ENCODE results near the gene TEDC2. TPM values are rescaled to one million over a fixed set of nuclear protein-coding genes. Genes with fewer than 3 reads are reported as not detected.

The TEDC2 gene
- total RNA-seq, 1 donor from 2014 or later, result 0.60 TPM

DNA sequence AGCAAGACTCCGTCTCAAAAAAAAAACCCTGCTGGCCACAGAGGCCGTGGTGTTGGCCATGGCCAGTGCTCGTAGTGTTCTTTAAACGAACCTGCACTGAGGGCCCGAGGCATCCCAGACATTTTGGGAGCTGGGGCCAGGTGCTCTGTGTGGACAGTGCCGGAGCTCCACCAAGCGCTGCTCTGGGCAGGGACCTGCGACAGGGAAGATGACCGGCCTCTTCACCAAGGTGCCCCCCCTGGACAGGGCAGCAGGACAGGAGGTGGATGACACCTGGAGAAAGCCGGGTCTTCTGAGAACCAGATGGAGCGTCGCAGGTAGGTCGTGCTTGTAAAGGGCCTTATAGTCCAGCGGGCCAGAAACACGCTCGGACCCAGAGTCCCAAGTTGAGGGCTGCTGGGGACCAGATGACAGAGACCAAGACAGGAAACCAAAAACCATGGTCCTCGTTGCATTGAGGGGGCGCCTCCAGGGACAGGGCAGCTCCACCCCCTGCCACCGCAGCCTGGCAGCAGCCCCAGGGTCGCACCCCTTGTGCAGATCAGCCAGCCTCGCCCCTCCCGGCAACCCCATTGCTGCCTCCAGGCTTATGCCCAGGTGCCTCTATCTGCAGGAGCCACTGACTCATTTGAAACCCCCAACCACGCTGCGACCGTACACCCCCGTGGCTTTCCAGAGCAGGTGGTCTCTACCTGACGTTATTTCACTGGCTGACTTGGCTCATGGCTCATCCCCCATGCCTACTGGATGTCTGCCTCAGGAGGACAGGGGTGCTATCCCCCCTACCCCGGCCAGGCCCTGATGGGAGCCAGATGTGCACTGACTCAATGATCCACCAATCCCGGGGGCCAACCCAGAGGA is 7.0 kb downstream of the TEDC2 start:
- DNase-seq (ENCODE audit: low spot score), result no peak

- peak; percentile 71 for DNase-seq (ENCODE audit: low spot score)
These were observed 7.8 kb downstream of the TEDC2 start for GRCh38 chr16:2467528-2468232.

DNA sequence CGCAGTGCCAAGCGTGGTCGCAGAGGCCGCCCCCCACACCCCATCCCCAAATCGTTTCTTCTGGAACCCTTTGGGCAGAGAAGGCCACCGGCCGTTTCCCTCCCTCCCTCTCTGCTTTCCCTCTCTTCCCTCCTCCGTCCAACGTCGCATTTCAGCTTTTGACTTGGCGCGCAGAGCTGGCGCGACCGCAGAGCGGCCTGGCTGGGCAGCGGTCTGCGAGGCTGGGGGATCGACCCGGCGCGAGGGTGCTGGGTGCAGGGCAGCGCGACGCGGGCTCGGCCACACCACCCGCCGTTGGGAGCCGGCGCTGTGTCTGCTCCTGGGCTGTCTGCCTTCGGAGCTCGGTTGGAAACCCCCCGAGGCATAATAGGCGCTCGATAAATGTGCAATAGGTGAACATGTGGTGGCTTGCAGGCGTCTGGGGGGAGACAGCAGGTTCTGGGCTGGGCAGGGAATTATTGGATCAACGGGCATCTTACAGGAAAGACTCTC is 8.4 kb downstream of the TEDC2 start:
- DNase-seq (ENCODE audit: low spot score), result no peak

GRCh38 chr16:2468725-2469398 is 9.0 kb downstream of the TEDC2 start:
- DNase-seq (ENCODE audit: low spot score), result no peak

GRCh38 chr16:2469399-2470233 is 9.7 kb downstream of the TEDC2 start:
- DNase-seq (ENCODE audit: low spot score), result no peak

- no peak for DNase-seq (ENCODE audit: low spot score)
These were observed 10.3 kb downstream of the TEDC2 start for GRCh38 chr16:2470234-2470601.

GRCh38 chr16:2470603-2471015 is 10.7 kb downstream of the TEDC2 start:
- no peak for DNase-seq (ENCODE audit: low spot score)

- no peak for DNase-seq (ENCODE audit: low spot score)
These were observed 11.2 kb downstream of the TEDC2 start, which contains the start of gene NTN3 for GRCh38 chr16:2471016-2471652. Gene NTN3, plus strand, starts transcription at chr16:2471297. Its CDS starts 405 bp downstream, at chr16:2471702.

- no peak for DNase-seq (ENCODE audit: low spot score)
These were observed 12.0 kb downstream of the TEDC2 start for GRCh38 chr16:2471653-2472487.

DNA sequence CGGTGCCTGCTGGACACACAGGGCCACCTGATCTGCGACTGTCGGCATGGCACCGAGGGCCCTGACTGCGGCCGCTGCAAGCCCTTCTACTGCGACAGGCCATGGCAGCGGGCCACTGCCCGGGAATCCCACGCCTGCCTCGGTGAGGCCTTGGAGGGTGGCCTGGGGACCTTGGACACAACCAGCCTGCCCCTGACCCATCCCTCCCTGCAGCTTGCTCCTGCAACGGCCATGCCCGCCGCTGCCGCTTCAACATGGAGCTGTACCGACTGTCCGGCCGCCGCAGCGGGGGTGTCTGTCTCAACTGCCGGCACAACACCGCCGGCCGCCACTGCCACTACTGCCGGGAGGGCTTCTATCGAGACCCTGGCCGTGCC is 12.6 kb downstream of the TEDC2 start:
- DNase-seq (ENCODE audit: low spot score), result no peak

- DNase-seq (ENCODE audit: low spot score), result no peak
These were observed 13.1 kb downstream of the TEDC2 start for GRCh38 chr16:2472885-2473445.

DNA sequence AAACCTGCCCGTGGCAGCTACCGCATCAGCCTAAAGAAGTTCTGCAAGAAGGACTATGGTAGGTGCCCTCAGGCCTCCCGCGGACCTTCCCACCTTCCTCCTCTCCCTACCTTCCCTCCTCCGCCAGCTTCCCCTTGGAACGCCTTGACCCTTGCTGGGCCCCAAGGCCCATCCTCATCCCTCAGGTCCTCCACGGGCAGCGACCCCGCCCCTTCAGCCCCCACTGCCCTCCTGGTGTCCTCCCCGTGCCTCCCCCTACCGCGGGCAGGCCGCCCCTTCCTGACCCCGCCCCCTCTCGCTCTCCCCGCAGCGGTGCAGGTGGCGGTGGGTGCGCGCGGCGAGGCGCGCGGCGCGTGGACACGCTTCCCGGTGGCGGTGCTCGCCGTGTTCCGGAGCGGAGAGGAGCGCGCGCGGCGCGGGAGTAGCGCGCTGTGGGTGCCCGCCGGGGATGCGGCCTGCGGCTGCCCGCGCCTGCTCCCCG is 13.6 kb downstream of the TEDC2 start:
- DNase-seq (ENCODE audit: low spot score), result no peak

- peak; percentile 26 for DNase-seq (ENCODE audit: low spot score)
These were observed 14.3 kb downstream of the TEDC2 start for GRCh38 chr16:2473999-2474876.

DNA sequence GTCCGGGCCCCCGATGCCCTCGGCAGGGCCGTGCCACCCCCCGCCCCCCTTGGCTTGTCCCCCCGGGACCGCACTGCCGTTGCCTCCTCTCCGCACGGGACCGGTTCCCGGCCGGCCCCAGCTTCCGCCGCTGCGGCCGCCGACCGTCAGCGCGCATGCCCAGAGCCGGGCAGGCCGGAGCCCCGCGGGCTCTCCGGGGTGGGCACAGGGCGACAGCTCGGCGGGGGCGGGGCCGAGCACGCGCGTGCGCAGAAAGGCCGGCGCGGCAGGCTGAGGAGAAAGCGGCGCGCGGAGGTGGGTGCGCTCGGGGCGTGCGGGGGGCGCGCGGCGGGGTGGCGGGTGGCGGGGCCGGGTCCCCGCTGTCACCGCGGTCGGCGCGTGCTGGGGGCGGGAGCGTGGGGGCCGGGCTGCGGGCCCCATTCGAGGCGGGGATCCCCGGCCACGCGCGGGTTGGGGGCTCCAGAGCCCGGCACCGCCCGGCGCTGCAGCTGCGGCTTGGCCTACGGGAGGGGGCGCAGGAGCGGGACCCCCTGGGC is 15.0 kb downstream of the TEDC2 start, which contains the start of gene TBC1D24:
Gene TBC1D24, plus strand, starts transcription at position 251 of the 536 bp plus-strand sequence. CDS start 21,022 bp downstream, outside the sequence.
- DNase-seq (ENCODE audit: low spot score), result peak; percentile 86

DNA sequence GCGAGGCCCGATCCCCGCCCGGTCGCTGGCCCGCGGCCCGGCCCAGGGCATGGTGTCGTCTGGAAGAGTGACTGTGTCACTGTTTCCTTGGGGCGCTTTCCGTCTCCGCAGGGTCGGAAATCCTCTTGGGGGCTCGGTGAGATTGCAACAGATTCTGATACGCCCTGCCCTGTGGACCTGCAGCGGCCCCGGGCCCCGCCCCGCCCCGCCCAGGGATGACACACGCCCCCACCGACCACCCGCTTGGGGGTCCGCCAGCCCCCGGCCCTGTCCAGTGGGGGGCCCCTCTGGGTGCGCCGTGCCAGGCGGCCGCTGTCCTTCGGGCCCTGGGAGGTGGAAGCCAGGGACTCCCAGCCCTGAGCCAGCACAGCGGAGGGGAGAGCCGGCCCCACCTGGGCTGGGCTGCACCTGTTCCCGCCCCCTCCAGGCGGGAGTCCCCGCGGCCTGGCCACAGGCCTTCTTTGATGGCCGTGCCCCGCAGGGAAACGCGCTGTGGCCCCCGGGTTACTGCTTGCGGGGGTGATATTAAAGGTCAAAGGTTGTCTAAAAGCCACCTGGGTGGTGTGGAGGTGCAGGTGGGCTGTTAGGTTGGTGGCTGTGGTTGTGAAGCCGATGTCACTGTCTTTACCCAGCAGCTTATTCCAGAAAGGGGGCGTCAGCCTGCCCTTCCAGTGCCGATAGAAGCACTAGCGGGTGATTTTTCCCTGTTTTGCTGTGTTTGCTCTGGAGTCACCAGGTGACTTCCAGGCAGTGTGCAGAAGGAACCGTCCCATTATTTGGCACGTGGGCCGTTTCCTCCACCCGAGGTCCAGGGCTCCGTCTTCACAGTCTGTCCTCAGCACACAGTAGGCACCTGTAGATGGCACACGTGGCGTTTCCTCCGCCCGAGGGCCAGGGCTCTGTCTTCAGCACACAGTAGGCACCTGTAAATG is 15.8 kb downstream of the TEDC2 start:
- no peak for DNase-seq (ENCODE audit: low spot score)

GRCh38 chr16:2476345-2476720 is 16.4 kb downstream of the TEDC2 start:
- no peak for DNase-seq (ENCODE audit: low spot score)

DNA sequence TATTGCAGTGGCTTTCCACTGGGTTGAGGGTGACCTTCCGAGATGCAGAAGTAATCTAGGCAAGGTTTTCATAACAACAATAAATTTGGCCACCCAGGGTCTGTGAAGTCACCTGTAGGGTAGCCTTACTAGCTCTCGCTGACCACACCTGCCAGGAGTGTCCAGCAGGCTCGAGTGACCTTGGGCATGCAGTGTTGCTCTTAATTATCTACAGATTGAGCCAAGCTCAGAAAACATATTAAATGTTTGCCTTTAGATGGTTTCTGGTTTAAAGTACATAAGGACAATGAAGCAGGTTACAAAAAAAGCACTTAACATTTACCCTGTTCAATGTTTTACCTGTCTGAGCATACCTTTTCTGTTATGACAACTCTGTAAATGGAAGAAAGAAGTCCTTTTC is 16.8 kb downstream of the TEDC2 start:
- DNase-seq (ENCODE audit: low spot score), result no peak

Data from mucosa of gallbladder (tissue), 1 donor.